ENCODE results near the gene ADAM12.

Gene ADAM12

GRCh38 chr10:126234630-126235029 is 153.6 kb downstream of the ADAM12 start:
- DNase-seq (ENCODE audit: low read depth) = no peak

DNA sequence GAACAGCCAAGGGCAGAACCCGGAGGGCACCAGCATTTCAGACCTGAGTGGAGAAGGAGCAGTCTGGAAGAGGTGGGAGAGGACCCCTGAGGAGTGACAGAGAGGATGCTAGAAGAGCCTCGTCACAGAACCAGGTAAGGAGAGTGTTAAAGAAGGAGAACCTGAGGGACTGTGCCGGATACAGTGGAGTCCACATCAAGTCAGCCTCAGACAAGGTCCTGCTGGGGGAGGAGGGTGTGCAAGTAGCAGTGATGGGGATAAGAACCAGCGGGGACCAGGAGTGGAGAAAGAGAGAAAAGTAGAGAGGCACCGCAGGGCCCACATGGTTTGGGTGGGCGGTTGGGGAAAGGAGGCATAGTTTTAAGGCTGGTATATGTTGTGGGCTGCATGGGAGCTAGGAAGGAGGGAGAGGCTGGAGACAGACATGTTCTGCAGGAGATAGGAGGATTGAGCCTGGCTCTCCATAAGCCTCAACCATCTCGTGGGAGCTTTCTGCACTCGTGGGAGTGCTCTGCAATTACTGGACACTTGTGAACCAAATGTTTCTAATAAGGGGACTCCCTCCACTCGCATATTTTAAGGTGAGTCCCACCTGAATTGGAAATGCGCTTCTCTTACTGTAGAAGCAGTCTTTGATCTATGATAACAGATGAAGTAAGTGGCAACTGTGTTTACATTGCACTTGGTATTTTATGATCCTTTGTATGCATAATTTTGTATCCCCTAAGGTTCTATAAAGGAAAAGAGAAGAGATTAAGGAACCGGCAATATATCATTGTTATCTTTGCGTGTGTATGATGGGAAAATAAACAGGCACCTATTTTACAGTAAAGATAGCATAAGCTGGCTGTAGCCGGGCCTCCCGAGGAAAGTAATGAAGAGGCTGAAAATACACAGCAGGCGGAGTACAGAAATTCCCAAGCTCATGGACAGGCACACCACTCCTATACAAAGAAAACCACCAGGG is 154.8 kb downstream of the ADAM12 start:
- DNase-seq (ENCODE audit: low read depth) = no peak

DNA sequence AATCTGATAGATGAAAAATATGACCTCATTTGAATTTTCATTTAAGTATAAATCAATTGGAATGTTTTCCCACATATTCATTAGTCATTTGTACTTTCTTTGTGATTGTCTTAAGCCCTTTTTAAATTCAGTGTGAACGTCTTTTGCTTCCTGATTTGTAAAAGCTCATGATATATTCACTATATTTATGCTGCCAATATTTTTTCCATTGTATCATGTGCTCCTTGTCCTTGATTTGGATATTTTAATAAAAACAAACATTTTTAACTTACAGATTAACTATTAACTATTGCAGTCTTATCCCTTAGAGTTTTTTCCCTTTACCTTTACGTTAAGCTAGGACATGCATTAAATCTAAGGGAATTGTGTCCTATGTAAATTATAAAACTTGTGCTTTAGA is 157.7 kb downstream of the ADAM12 start:
- DNase-seq (ENCODE audit: low read depth) = no peak

- no peak for DNase-seq (ENCODE audit: low read depth)
Observed at GRCh38 chr10:126229686-126230085, 158.6 kb downstream of the ADAM12 start.

- DNase-seq (ENCODE audit: low read depth) = no peak
Observed at GRCh38 chr10:126227762-126228134, 160.5 kb downstream of the ADAM12 start.

GRCh38 chr10:126226988-126227761 is 161.1 kb downstream of the ADAM12 start:
- no peak for DNase-seq (ENCODE audit: low read depth)

DNA sequence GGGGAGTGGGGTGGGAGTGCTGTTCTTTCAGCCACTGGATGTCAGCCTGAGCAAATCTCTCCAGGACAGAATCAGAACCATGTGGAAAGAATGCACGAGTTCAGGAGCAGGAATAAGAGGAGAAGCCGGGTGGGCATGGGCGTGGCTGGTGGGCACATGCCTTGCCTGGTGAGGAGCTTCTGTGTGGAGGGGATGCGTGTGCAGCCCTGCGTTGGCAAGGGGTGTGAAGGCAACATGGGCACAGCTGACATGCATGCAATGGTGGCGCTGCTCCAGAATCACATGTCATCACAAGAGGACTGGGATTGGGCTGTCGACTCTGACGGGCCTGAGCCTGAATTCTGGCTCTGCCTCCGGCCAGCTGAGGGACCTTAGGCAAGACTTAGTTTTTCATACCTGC is 162.1 kb downstream of the ADAM12 start:
- no peak for DNase-seq (ENCODE audit: low read depth)

DNA sequence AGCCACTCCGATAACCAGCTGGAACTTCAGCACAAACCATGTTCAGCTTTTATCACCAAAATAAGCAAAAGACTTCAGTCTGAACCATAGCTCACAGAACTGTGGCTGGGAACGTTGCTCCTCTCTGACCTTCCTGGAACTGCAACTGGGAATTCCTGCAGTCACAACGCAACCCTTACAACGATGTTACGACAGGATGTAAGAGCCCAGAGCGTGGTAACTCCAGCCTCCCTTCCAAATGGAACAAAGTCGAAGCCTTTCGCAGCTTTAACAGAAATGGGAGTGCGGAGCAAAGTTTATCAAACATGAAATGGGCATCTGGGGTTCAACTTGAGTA is 162.6 kb downstream of the ADAM12 start:
- no peak for DNase-seq (ENCODE audit: low read depth)

GRCh38 chr10:126224967-126225671 is 163.2 kb downstream of the ADAM12 start:
- no peak for DNase-seq (ENCODE audit: low read depth)

DNA sequence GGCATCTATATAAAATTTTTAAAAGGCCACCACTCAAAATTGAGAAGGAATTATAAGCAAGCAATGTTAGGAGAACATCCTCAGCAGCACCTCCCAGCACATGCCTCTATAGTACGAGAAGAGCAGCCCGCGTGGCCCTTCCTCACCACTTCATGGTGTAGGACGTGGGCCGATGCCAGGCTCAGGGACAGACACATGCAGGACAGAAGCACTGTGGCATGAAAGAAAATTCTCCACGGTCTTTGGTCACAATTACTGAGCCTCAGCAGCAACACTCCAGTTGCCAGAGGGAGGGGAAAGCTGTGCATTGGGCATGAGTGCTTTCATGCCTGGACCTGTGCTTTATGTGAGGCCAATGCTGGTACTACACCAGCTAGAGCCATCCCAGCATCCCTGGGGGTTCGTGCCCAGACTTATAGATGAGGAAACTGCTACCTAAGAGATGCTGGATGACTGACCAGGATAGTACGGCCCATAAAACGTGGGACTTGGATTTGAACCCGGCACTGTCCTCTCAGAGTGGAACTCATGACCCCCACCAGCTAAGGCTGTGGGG is 164.7 kb downstream of the ADAM12 start:
- no peak for DNase-seq (ENCODE audit: low read depth)

GRCh38 chr10:126222736-126223511 is 165.4 kb downstream of the ADAM12 start:
- no peak for DNase-seq (ENCODE audit: low read depth)

GRCh38 chr10:126221874-126222273 is 166.4 kb downstream of the ADAM12 start:
- no peak for DNase-seq (ENCODE audit: low read depth)

- DNase-seq (ENCODE audit: low read depth) = no peak
Observed at GRCh38 chr10:126218778-126219649, 169.3 kb downstream of the ADAM12 start.

- no peak for DNase-seq (ENCODE audit: low read depth)
Observed at GRCh38 chr10:126218174-126218573, 170.1 kb downstream of the ADAM12 start.

- DNase-seq (ENCODE audit: low read depth) = no peak
Observed at GRCh38 chr10:126216632-126216961, 171.7 kb downstream of the ADAM12 start.

- no peak for DNase-seq (ENCODE audit: low read depth)
Observed at GRCh38 chr10:126215746-126216631, 172.3 kb downstream of the ADAM12 start.

- no peak for DNase-seq (ENCODE audit: low read depth)
Observed at GRCh38 chr10:126214679-126215078, 173.6 kb downstream of the ADAM12 start.

- no peak for DNase-seq (ENCODE audit: low read depth)
Observed at GRCh38 chr10:126214021-126214420, 174.3 kb downstream of the ADAM12 start.

DNA sequence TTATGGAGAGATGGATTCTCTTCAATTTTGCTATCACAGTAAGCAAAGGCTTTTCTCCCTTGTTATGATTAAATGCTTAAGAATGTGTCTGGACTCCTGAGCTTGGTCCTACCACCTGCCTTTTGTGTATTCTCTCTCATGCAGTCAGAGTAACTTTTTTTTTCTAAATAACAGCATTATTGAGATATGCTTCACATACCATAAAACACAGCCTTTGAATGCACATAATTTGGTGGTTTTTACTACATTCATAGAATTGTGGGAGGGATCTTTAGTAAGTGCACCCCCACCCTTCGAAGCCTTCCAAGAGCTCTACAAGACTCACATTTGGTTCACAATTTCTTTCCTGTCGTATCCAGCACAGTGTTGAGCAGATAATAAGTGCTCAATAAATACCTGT is 175.5 kb downstream of the ADAM12 start:
- DNase-seq (ENCODE audit: low read depth) = no peak

Measured in activated T-helper 9 cell treated with anti-CD3 and anti-CD28 coated beads, Interleukin-2, amount 50 U/mL, for 16 hours (primary cell).